OCI-LY1 (cell line): ENCODE results near the gene KLHDC9.

Experiments used
- H2AFZ ChIP-seq: fragments of 200-600 bp; sonication (generic), shearing (Covaris generic); 2 replicates; pipeline ENCODE4 v1.6.0; 2014; ENCODE audit warnings: antibody characterized with exemption, mild to moderate bottlenecking, low read length
- H3F3A ChIP-seq: fragments of 200-600 bp; sonication (generic), shearing (Covaris generic); 2 replicates; pipeline ENCODE4 v1.6.0; 2014; ENCODE audit warnings: mild to moderate bottlenecking, antibody characterized with exemption, low read length, moderate library complexity; ENCODE audit not compliant: insufficient read depth
- H3K27ac ChIP-seq: fragments of 200-600 bp; sonication (generic); 2 replicates; pipeline ENCODE4 v1.5.1; 2014; ENCODE audit warnings: low read length, mixed run types, mild to moderate bottlenecking, low read depth; ENCODE audit not compliant: poor library complexity, severe bottlenecking
- H3K27me3 ChIP-seq: fragments of 200-600 bp; sonication (generic); 2 replicates; pipeline ENCODE4 v1.6.0; 2014; ENCODE audit warnings: antibody characterized with exemption, mild to moderate bottlenecking, low read length, moderate library complexity; ENCODE audit not compliant: insufficient read depth
- H3K36me3 ChIP-seq: fragments of 200-600 bp; sonication (generic); 2 replicates; pipeline ENCODE4 v1.6.1; 2014; ENCODE audit warnings: mild to moderate bottlenecking, antibody characterized with exemption, low read length, moderate library complexity, mixed read lengths; ENCODE audit not compliant: insufficient read depth
- H3K4me1 ChIP-seq: fragments of 200-600 bp; sonication (generic); 2 replicates; pipeline ENCODE4 v1.5.1; 2014; ENCODE audit warnings: mild to moderate bottlenecking, low read length, moderate library complexity; ENCODE audit not compliant: insufficient read depth, severe bottlenecking
- H3K4me2 ChIP-seq: fragments of 200-600 bp; sonication (generic), shearing (Covaris generic); 2 replicates; pipeline ENCODE4 v1.6.1; 2014; ENCODE audit warnings: low read length
- H3K4me3 ChIP-seq: fragments of 200-600 bp; sonication (generic); 2 replicates; pipeline ENCODE4 v1.5.1; 2014; ENCODE audit warnings: low read length, low read depth, mild to moderate bottlenecking, mixed read lengths; ENCODE audit not compliant: poor library complexity, severe bottlenecking
- H3K79me2 ChIP-seq: fragments of 200-600 bp; shearing (Covaris generic); 2 replicates; pipeline ENCODE4 v1.6.1; 2016; ENCODE audit warnings: mixed run types, low read length, mixed read lengths; ENCODE audit not compliant: insufficient read depth
- H3K9ac ChIP-seq: fragments of 200-600 bp; sonication (generic), shearing (Covaris generic); 2 replicates; pipeline ENCODE4 v1.6.1; 2014; ENCODE audit warnings: mild to moderate bottlenecking, low read length, mixed read lengths
- H3K9me2 ChIP-seq: fragments of 200-600 bp; sonication (generic), shearing (Covaris generic); 2 replicates; pipeline ENCODE4 v1.6.1; 2014; ENCODE audit warnings: low read depth, mild to moderate bottlenecking, low read length, mixed read lengths
- H3K9me3 ChIP-seq: fragments of 200-600 bp; shearing (Covaris generic); 2 replicates; pipeline ENCODE4 v1.6.1; 2014; ENCODE audit warnings: low read length, mixed read lengths
- H4K20me1 ChIP-seq: fragments of 200-600 bp; sonication (generic), shearing (Covaris generic); 2 replicates; pipeline ENCODE4 v1.6.0; 2016; ENCODE audit warnings: mild to moderate bottlenecking, low read length; ENCODE audit not compliant: insufficient read depth
- EZH2 ChIP-seq: fragments of 200-600 bp; sonication (generic), shearing (Covaris generic); IDR thresholded peaks from 2 replicates; pipeline ENCODE4 v1.8.0; 2017; ENCODE audit warnings: borderline replicate concordance, mixed run types, mild to moderate bottlenecking, antibody characterized with exemption, low read length, moderate library complexity, mixed read lengths
- TF ChIP-seq, protein P1 (sequence below): fragments of 200-600 bp; sonication (generic), shearing (Covaris generic); IDR thresholded peaks from 2 replicates; pipeline ENCODE4 v1.5.1; 2017; ENCODE audit warnings: mild to moderate bottlenecking, antibody characterized with exemption, low read length, moderate library complexity, mixed read lengths

KLHDC9 gene

DNA sequence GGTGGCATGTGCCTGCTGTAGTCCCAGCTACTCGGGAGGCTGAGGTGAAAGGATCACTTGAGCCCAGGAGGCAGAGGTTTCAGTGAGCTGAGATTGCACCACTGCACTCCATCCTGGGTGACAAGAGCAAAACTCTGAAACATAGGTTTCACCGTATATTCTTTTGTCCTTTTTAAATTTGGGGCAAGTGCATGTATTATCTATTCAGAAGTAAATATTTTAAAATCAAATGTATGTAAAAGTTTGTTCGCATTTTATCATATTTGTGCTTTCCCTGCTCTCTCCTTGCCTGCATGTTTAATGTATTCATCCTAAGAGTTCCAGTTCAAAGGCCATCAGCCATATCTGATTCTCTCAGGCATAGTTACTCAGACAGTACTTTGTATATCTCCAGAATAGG is 47.7 kb downstream of the KLHDC9 start:
- no peaks in the 10 kb centered on the region for H3K36me3 ChIP-seq
- H3K27me3 ChIP-seq: no peaks in the 10 kb centered on the region
- no peak overlapping the region for H3K27ac ChIP-seq
- H3K9me2 ChIP-seq: no peaks in the 10 kb centered on the region
- H3K9me3 ChIP-seq: no peaks in the 10 kb centered on the region
- TF ChIP-seq, protein P1, sequence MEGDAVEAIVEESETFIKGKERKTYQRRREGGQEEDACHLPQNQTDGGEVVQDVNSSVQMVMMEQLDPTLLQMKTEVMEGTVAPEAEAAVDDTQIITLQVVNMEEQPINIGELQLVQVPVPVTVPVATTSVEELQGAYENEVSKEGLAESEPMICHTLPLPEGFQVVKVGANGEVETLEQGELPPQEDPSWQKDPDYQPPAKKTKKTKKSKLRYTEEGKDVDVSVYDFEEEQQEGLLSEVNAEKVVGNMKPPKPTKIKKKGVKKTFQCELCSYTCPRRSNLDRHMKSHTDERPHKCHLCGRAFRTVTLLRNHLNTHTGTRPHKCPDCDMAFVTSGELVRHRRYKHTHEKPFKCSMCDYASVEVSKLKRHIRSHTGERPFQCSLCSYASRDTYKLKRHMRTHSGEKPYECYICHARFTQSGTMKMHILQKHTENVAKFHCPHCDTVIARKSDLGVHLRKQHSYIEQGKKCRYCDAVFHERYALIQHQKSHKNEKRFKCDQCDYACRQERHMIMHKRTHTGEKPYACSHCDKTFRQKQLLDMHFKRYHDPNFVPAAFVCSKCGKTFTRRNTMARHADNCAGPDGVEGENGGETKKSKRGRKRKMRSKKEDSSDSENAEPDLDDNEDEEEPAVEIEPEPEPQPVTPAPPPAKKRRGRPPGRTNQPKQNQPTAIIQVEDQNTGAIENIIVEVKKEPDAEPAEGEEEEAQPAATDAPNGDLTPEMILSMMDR: no peak
- TF ChIP-seq EZH2: no peak
- no peaks in the 10 kb centered on the region for H3K4me1 ChIP-seq
- no peak overlapping the region for H3K9ac ChIP-seq
- no peak overlapping the region for H2AFZ ChIP-seq
- H4K20me1 ChIP-seq: no peaks in the 10 kb centered on the region
- no peak overlapping the region for H3K4me2 ChIP-seq
- no peaks in the 10 kb centered on the region for H3K79me2 ChIP-seq
- no peak overlapping the region for H3K4me3 ChIP-seq
- H3F3A ChIP-seq: no peaks in the 10 kb centered on the region
